HG03280 (cell line): ENCODE measurements around the gene MUC2.

Source experiments
- ATAC-seq: cut with Tn5 transposase; IDR thresholded peaks from one replicate; pipeline ENCODE4 v1.9.1; 2021; ENCODE audit warnings: mild to moderate bottlenecking, moderate library complexity; ENCODE audit not compliant: unreplicated experiment

Gene MUC2

DNA sequence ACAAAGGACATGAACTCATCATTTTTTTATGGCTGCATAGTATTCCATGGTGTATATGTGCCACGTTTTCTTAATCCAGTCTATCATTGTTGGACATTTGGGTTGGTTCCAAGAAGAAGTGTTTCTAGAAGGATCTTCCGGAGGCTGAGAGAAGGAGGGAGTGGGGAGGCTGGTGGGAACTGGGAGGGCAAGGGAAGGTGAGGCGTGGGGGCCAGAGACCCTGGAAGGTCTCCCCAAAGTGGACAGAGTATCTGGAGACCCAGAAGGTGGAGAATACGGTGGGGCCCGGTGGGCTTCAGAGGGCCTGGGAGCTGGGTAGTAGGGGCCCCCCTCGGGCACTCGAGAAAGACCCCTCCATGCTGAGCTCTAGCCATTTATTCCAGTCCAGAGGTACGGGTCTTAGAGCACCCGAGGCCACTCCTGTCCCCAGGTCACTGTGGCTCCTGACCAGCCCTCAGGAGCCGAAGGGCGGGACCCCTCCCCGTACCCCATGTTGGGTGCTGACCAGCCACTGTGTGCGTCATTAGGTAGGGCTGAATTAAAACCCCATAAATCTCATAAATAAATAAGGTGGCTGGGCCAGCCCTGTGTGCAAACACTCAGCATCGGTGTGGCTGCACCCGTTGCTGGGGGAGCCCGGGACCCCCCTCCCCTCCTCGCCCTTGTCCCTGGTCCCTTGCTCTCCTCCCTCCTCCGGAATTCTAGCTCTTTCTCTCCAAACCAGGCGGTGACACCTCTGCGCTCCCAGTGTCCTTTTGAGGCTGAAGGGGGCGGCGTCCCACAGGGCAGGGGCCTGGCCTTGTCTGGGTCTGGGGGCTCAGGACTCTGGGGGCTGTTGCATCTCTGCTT, 44.3 kb downstream of the MUC2 start:
- ATAC-seq, result no peak

DNA sequence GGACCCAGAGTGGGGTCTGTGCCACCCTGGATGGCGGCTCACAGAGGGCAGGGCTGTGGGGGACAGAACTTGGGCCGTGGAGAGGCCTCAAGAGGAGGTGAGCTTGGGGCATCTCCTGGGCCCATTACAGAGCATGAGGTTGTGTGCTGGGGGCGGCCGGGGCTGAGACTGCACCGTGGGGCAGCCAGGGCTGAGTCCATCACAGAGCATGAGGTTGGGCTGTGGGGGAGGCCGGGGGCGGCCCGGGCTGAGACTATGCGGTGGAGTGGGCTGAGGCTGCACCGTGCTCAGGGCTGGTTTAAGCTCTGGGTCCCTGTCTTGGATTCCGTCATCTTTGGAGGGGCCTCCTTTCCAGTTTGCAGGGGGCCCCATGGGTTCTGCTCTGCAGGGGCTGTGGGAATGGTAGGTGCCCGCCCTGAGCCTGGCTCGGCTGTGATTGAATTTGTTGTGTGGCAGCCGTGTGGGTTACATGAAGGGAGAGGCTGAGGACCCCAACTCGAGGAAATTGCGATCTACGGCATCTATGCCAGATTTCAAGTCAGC, 45.0 kb downstream of the MUC2 start:
- ATAC-seq, result no peak

DNA sequence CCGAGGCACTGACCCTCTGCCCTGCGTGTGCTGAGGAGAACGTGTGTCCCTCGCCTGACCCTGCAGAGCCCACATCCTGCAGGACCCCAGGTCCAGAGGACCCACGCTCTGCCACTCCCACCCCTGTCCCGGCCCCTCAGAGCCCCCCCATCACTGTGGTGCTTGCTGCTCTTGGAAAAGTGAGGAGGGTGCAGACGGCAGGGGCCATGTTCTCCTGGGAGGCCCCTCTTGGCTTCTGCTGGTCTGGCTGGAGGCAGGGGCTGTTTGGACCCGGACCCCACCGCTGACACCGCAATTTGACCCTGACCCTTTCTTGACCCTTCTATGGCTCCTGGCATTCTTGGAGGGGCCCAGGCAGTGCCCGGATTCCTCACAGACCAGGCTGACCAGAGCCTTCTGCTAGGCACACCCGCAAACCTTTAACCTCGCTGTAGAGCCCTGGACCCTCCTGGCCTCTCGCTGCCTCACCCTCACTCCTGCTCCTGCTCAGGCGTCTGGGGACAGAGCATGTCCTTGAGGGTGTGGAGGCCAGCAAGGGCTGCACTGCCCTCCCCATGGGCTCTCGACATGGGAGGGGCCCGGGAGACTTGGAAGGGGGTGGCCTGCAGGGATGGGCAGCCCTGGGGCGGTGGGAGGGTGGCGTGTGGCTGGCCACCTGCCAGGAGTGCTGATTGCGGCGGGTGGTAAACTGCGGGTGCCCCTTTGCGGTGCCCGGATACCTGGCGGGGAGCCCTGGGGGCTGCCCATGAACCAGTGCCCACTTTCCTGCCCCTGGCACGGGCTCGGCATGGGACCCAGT, 46.1 kb downstream of the MUC2 start:
- no peak for ATAC-seq

DNA sequence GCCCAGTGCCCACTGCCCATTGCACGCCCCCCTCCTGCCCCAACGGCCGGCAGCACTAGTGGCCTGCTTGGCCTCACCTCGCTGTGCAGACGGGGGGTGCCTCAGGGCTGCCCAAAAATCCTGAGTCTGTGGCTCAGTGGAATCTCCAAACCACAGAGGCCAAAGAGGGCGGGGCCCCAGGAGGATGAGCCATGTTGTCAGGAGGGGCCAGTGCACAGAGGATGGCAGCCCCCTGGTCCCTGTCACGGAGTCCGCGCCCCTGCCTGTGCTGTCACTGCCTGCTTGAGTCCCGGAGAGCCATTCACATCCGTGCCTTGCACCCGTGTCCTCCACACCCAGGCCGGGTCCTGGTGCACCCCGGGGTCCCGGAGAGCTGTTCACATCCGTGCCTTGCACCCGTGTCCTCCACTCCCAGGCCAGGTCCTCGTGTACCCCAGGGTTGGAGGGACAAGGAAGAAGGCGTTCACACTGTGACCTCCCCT, 46.7 kb downstream of the MUC2 start:
- ATAC-seq, result no peak

DNA sequence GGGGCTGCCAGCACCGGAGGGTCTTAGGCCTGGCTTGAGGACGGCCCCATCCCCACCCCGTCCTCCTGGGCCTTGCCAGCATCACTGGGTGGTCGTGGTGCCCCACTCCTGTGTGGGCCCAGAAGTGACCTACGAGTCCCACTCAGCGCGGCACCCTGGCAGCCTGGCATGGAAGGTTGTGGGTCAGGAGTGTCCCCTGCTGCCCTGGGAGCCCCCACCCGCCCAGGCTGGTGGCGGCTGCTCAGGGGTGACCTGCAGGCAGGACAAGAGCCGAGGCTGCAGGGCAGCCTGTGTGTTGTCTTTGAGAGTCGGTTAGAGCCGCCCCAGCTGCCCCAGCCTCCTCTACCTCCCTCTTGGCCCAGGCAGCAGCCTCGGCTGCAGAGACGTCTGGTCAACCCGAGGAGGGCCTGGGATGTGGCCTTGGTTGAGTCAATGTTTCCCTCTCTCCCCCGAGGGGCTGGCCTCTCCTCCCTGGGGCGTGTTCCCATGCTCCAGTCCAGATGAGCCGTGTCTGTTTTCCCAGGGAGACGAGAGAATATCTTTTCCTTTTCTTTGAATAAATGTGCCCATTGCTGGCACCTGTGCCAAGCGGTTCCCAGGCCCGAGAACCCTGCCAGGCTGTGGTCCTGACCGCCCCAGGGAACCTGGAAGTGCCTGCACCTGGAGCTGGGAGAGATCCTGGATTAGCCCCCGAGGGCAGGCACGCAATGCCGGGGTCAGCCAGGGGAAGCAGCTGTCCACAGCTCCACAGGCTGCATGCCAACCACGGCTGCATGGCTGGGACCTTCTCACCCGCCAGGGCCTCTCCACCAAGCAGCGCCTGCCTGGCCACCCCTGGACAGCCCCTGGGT, 47.4 kb downstream of the MUC2 start:
- ATAC-seq, result no peak

DNA sequence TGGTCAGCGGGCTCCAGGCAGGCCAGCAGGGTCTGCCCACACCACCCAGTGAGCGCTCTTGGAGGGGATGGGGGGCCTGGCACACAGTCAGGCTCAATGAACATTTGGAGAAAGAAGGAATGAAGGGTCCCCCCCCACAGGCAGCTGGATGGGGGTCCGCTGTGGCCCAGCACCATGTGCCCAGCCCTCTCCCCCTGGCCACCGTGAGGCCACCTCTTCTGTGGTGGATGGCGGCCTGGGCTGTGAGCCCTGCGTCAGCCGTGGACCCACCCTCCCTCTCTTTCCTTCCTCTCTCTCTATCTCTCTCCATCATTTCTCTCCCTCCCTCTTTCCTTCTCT, 48.0 kb downstream of the MUC2 start:
- ATAC-seq, result no peak

DNA sequence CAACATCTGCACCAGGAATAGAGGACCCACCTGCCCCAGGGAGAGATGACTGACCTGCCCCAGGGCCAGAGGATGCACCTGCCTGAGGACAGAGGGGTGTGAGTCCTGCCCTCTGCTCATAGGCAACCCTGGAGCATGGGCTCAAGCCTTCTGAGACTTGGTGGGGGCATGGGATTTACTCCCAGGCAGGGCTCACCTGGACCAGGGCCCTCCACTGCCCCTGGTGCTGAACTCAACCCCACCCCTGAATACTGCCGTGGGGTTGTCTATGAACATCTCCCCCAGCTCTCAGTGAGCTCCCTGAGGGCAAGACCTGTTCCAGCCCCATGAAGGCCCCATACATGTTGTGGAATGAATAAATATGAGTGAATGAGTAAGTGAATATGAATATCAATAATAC, 49.3 kb downstream of the MUC2 start:
- no peak for ATAC-seq
